Lung (tissue), 12 donors: Measurements from ENCODE around the gene PTRHD1. TPM values are rescaled to one million over a fixed set of nuclear protein-coding genes. Genes with fewer than 3 reads are reported as not detected.
A peak's percentile ranks its signal among the peaks of the same experiment; 100 is the strongest.

Experiments used
- ATAC-seq: fragments of 200-7000 bp; cut with Tn5 transposase; one replicate; pipeline ENCODE4 v1.9.1; 2020; ENCODE audit warnings: moderate number of reproducible peaks; ENCODE audit not compliant: insufficient read depth, low FRiP score
- DNase-seq, 3 donors: peaks; one replicate each; pipeline ENCODE4 v3.0.0-alpha.2; 2013 to 2017
- H3K27ac ChIP-seq, 2 donors: one replicate each; pipeline ENCODE4 v1.5.1; 2013; ENCODE audit warnings: mild to moderate bottlenecking in 2 of 2, moderate library complexity in 2 of 2, control low read depth in 1 of 2, inconsistent platforms in 1 of 2, low read depth in 1 of 2, low read length in 1 of 2
- H3K27me3 ChIP-seq, 3 donors: one replicate each; pipeline ENCODE4 v1.5.1; 2013; ENCODE audit warnings: low read length in 2 of 3; ENCODE audit not compliant: control insufficient read depth in 3 of 3, insufficient read depth in 3 of 3
- H3K36me3 ChIP-seq, 4 donors: one replicate each; pipeline ENCODE4 v1.5.1; 2013; ENCODE audit warnings: low read length in 4 of 4, mild to moderate bottlenecking in 1 of 4, moderate library complexity in 1 of 4; ENCODE audit not compliant: control insufficient read depth in 4 of 4, insufficient read depth in 4 of 4
- H3K4me1 ChIP-seq, 5 donors: one replicate each; pipeline ENCODE4 v1.5.1; 2013; ENCODE audit warnings: low read length in 5 of 5, mild to moderate bottlenecking in 2 of 5, moderate library complexity in 1 of 5; ENCODE audit not compliant: control insufficient read depth in 5 of 5, insufficient read depth in 5 of 5
- H3K4me3 ChIP-seq: one replicate; pipeline ENCODE4 v1.5.1; 2013; ENCODE audit warnings: mild to moderate bottlenecking, control low read depth, moderate library complexity
- H3K9ac ChIP-seq, 2 donors: one replicate each; pipeline ENCODE4 v1.5.1; 2013; ENCODE audit warnings: low read length in 2 of 2, control low read depth in 1 of 2; ENCODE audit not compliant: insufficient read depth in 1 of 2
- H3K9me3 ChIP-seq, 4 donors: one replicate each; pipeline ENCODE4 v1.5.1; 2013; ENCODE audit warnings: low read length in 3 of 4, mild to moderate bottlenecking in 1 of 4, moderate library complexity in 1 of 4; ENCODE audit not compliant: control insufficient read depth in 4 of 4, insufficient read depth in 3 of 4
- WGBS, 2 donors: extraction: QIAGEN DNeasy Blood & Tissue Kit; methylation state at CpG; one replicate each; pipeline ENCODE4 v1.1.7; 2013; 5-methylcytosine and 5-hydroxymethylcytosine counted together
- polyA plus RNA-seq, 2 donors: library from polyadenylated mRNA; stranded (reverse); fragments of 200-250 nt; gene quantifications; one replicate each; pipeline ENCODE4 v1.2.1, GENCODE V29; 2013
- total RNA-seq, 2 donors: library from RNA; depleted of rRNA in 1 of 2; stranded (reverse); fragments of >200 nt in 1 of 2; gene quantifications; one replicate each; pipeline ENCODE4 v1.2.1, GENCODE V29; 2014 to 2021
- TF ChIP-seq, protein P1 (sequence below): IDR thresholded peaks from 2 replicates; pipeline ENCODE4 v1.5.1; 2012; ENCODE audit warnings: mild to moderate bottlenecking; ENCODE audit errors: control extremely low read depth, extremely low read depth
- donor health status: control.
- donor health status: control.
- donor health status: Bipolar disorder and iron deficiency.
- donor health status: healthy.
- donor health status: DM: yes; HTN: yes; CAD: no.

PTRHD1 gene
- total and polyA plus RNA-seq, 4 donors = 22.3 to 39.2 (median 32.3) TPM

- peak overlapping the region in 1 of 2 donors; percentile 15 for H3K27ac ChIP-seq
- H3K9ac ChIP-seq = no peak overlapping the region
- H3K9me3 ChIP-seq = no peaks in the 10 kb centered on the region
- WGBS, 2 donors = 84 to 88% methylated on average over 21 of the region's 21 CpGs
- ATAC-seq = no peak
- H3K4me3 ChIP-seq = no peak overlapping the region
- H3K36me3 ChIP-seq = peaks cover 3 to 47% (median 26%) of the 10 kb centered on the region in 4 donors
- no peak for DNase-seq
- H3K27me3 ChIP-seq = no peaks in the 10 kb centered on the region
- TF ChIP-seq, protein P1, sequence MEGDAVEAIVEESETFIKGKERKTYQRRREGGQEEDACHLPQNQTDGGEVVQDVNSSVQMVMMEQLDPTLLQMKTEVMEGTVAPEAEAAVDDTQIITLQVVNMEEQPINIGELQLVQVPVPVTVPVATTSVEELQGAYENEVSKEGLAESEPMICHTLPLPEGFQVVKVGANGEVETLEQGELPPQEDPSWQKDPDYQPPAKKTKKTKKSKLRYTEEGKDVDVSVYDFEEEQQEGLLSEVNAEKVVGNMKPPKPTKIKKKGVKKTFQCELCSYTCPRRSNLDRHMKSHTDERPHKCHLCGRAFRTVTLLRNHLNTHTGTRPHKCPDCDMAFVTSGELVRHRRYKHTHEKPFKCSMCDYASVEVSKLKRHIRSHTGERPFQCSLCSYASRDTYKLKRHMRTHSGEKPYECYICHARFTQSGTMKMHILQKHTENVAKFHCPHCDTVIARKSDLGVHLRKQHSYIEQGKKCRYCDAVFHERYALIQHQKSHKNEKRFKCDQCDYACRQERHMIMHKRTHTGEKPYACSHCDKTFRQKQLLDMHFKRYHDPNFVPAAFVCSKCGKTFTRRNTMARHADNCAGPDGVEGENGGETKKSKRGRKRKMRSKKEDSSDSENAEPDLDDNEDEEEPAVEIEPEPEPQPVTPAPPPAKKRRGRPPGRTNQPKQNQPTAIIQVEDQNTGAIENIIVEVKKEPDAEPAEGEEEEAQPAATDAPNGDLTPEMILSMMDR = no peak
- peaks cover 0 to 3% (median 0%) of the 10 kb centered on the region in 5 donors for H3K4me1 ChIP-seq
Observed at GRCh38 chr2:24819442-24820174, 26.4 kb upstream of the PTRHD1 start.

- ATAC-seq = no peak
- TF ChIP-seq, protein P1 = no peak
- Histone ChIP-seq H3K9ac (no peak overlapping the region), H3K9me3 (no peaks in the 10 kb centered on the region), H3K4me3 (no peak overlapping the region), H3K27ac (no peak overlapping the region), H3K36me3 (peaks cover 3 to 52% (median 24%) of the 10 kb centered on the region in 4 donors), H3K4me1 (peaks cover 0 to 3% (median 0%) of the 10 kb centered on the region in 5 donors), H3K27me3 (no peaks in the 10 kb centered on the region)
- 73 to 78% methylated on average over 9 of the region's 9 CpGs for WGBS, 2 donors
- no peak for DNase-seq
Observed at GRCh38 chr2:24818721-24819167, 25.6 kb upstream of the PTRHD1 start.

GRCh38 chr2:24816884-24817283, 23.7 kb upstream of the PTRHD1 start:
- TF ChIP-seq, protein P1 = no peak
- peaks cover 3 to 44% (median 22%) of the 10 kb centered on the region in 4 donors for H3K36me3 ChIP-seq
- DNase-seq = no peak
- H3K9ac ChIP-seq = no peak overlapping the region
- H3K9me3 ChIP-seq = no peaks in the 10 kb centered on the region
- no peak for ATAC-seq
- no peaks in the 10 kb centered on the region for H3K27me3 ChIP-seq
- no peak overlapping the region for H3K4me3 ChIP-seq
- H3K4me1 ChIP-seq = peaks cover 0 to 3% (median 0%) of the 10 kb centered on the region in 5 donors
- no peak overlapping the region for H3K27ac ChIP-seq
- 66 to 76% methylated on average over 4 of the region's 4 CpGs for WGBS, 2 donors
